Measurements from ENCODE around the gene ZNF263.

DNA sequence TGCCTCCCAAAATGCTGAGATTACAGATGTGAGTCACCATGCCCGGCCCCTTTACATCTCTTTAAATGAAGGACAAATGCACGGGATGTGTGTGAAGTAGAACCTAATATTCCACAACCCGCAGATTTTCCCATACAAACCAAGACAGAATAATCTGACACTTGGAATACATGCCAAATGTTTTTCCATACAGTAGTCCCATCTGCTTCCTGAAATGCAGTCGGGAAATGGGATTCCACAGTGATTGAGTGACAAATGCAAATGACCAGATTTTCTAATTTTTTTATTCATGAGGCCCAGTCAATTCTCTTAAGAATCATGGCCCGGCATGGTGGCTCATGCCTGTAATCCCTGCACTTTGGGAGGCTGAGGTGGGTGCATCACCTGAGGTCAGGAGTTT, 41.5 kb upstream of the ZNF263 start:
- no peak for TF ChIP-seq EZH2 (IDR thresholded peaks at IDR 0.05; ENCODE audit: borderline replicate concordance, low read depth, low read length, poor library complexity, severe bottlenecking)
- TF ChIP-seq CTCF (conservative IDR thresholded peaks at IDR 0.05; ENCODE audit: low read depth, low read length): no peak
